Measurements from ENCODE around the gene NUP188.
"Not testable (repeated sequence)": the region's sequence is repeated elsewhere in the genome, so short reads cannot be mapped to it uniquely, and the experiment has no call there.

Gene NUP188

GRCh38 chr9:128929560-128929959, 17.9 kb upstream of the NUP188 start:
- Histone ChIP-seq H3K27ac (ENCODE audit: low read depth, low read length) (no peak overlapping the region), H3K9me3 (ENCODE audit: control insufficient read depth, insufficient read depth, low read depth, low read length) (no peaks in the 10 kb centered on the region), H3K4me1 (ENCODE audit: control insufficient read depth, insufficient read depth, low read length) (peaks cover 2% of the 10 kb centered on the region; the same call in 1 of the 2 replicates), H3K4me3 (ENCODE audit: low read depth, low read length) (no peak overlapping the region), H3K27me3 (ENCODE audit: control insufficient read depth, insufficient read depth, low read length) (no peaks in the 10 kb centered on the region), H3K36me3 (ENCODE audit: control insufficient read depth, insufficient read depth, low read length) (no peaks in the 10 kb centered on the region), H3K9ac (ENCODE audit: low read length) (no peak overlapping the region)

- no peaks in the 10 kb centered on the region; the same call in 1 of the 2 replicates for H3K36me3 ChIP-seq (ENCODE audit: control insufficient read depth, insufficient read depth, low read length)
- H3K4me3 ChIP-seq (ENCODE audit: low read depth, low read length): no peak overlapping the region
- no peaks in the 10 kb centered on the region for H3K4me1 ChIP-seq (ENCODE audit: control insufficient read depth, insufficient read depth, low read length)
- no peak overlapping the region for H3K9ac ChIP-seq (ENCODE audit: low read length)
- H3K27me3 ChIP-seq (ENCODE audit: control insufficient read depth, insufficient read depth, low read length): no peaks in the 10 kb centered on the region
- H3K9me3 ChIP-seq (ENCODE audit: control insufficient read depth, insufficient read depth, low read depth, low read length): no peaks in the 10 kb centered on the region
- H3K27ac ChIP-seq (ENCODE audit: low read depth, low read length): no peak overlapping the region
Observed at GRCh38 chr9:128933731-128934130, 13.8 kb upstream of the NUP188 start.

DNA sequence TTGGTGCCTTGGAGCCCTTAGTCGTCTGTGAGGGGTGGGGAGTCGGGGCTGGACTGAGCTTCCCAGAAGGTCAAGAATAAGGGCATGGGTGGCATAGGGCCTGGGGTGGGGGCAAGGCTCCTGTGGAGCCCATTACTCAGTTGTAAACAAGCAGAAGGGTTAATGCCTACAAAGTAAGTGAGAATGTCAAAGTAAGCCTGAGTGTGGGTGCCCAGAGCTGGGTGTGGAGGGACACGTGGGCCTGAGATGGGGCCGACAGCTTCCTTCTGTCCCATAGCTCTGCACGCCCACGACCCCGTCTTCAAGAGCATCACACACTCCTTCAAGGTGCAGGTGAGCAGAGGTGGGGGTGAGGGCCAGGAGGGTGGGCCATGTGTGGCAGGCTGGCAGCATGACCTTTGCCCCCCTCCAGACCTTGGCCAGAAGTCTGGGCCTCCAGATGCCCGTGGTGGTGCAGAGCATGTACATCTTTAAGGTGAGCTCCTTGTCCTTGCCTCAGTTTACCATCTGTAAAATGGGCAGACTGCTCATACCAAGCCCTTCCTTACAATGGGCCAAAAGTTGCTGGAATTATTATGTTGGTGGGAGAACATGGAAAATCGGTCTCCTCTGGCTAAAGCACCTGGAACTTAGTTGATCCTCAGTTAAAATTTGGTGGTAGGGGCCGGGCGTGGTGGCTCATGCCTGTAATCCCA, 11.2 kb upstream of the NUP188 start:
- H3K4me1 ChIP-seq (ENCODE audit: control insufficient read depth, insufficient read depth, low read length): no peaks in the 10 kb centered on the region
- no peaks in the 10 kb centered on the region; the same call in 1 of the 2 replicates for H3K36me3 ChIP-seq (ENCODE audit: control insufficient read depth, insufficient read depth, low read length)
- no peaks in the 10 kb centered on the region for H3K9me3 ChIP-seq (ENCODE audit: control insufficient read depth, insufficient read depth, low read depth, low read length)
- H3K27me3 ChIP-seq (ENCODE audit: control insufficient read depth, insufficient read depth, low read length): no peaks in the 10 kb centered on the region
- H3K9ac ChIP-seq (ENCODE audit: low read length): no peak overlapping the region
- H3K4me3 ChIP-seq (ENCODE audit: low read depth, low read length): no peak overlapping the region
- H3K27ac ChIP-seq (ENCODE audit: low read depth, low read length): no peak overlapping the region

GRCh38 chr9:128937310-128938165, 10.0 kb upstream of the NUP188 start:
- Histone ChIP-seq H3K9ac (ENCODE audit: low read length) (no peak overlapping the region), H3K27me3 (ENCODE audit: control insufficient read depth, insufficient read depth, low read length) (no peaks in the 10 kb centered on the region), H3K4me3 (ENCODE audit: low read depth, low read length) (no peak overlapping the region), H3K9me3 (ENCODE audit: control insufficient read depth, insufficient read depth, low read depth, low read length) (no peaks in the 10 kb centered on the region), H3K4me1 (ENCODE audit: control insufficient read depth, insufficient read depth, low read length) (no peaks in the 10 kb centered on the region), H3K27ac (ENCODE audit: low read depth, low read length) (no peak overlapping the region), H3K36me3 (ENCODE audit: control insufficient read depth, insufficient read depth, low read length) (peaks cover 3% of the 10 kb centered on the region; the same call in 1 of the 2 replicates)

GRCh38 chr9:128940271-128940921, 7.1 kb upstream of the NUP188 start:
- no peak overlapping the region for H3K27ac ChIP-seq (ENCODE audit: low read depth, low read length)
- H3K9ac ChIP-seq (ENCODE audit: low read length): no peak overlapping the region
- H3K27me3 ChIP-seq (ENCODE audit: control insufficient read depth, insufficient read depth, low read length): no peaks in the 10 kb centered on the region
- peaks cover 5% of the 10 kb centered on the region; the same call in 1 of the 2 replicates for H3K36me3 ChIP-seq (ENCODE audit: control insufficient read depth, insufficient read depth, low read length)
- H3K9me3 ChIP-seq (ENCODE audit: control insufficient read depth, insufficient read depth, low read depth, low read length): no peaks in the 10 kb centered on the region
- H3K4me1 ChIP-seq (ENCODE audit: control insufficient read depth, insufficient read depth, low read length): no peaks in the 10 kb centered on the region
- no peak overlapping the region for H3K4me3 ChIP-seq (ENCODE audit: low read depth, low read length)

GRCh38 chr9:128940946-128941755, 6.3 kb upstream of the NUP188 start:
- Histone ChIP-seq H3K4me1 (ENCODE audit: control insufficient read depth, insufficient read depth, low read length) (no peaks in the 10 kb centered on the region; the same call in 1 of the 2 replicates), H3K9ac (ENCODE audit: low read length) (no peak overlapping the region), H3K36me3 (ENCODE audit: control insufficient read depth, insufficient read depth, low read length) (peaks cover 12% of the 10 kb centered on the region), H3K27ac (ENCODE audit: low read depth, low read length) (no peak overlapping the region), H3K4me3 (ENCODE audit: low read depth, low read length) (no peak overlapping the region), H3K9me3 (ENCODE audit: control insufficient read depth, insufficient read depth, low read depth, low read length) (no peaks in the 10 kb centered on the region), H3K27me3 (ENCODE audit: control insufficient read depth, insufficient read depth, low read length) (no peaks in the 10 kb centered on the region)

- peaks cover 12% of the 10 kb centered on the region for H3K36me3 ChIP-seq (ENCODE audit: control insufficient read depth, insufficient read depth, low read length)
Observed at GRCh38 chr9:128943832-128944620, 3.5 kb upstream of the NUP188 start.

DNA sequence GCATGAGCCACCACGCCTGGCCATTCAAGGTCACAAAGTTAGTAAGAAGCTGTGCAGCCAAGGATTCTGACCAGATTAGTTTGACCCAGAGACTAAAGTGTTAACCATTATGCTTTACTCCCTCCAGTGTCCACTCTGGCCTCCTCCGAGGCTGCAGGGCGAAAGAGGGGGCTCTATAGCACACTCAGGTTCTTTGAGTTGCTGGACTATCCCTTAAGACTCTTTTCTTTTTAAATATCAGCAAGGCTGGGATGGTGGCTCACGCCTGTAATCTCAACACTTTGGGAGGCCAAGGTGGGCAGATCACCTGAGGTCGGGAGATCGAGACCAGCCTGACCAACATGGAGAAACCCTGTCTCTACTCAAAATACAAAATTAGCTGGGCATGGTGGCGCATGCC, 2.5 kb upstream of the NUP188 start:
- not testable (repeated sequence) for H3K27me3 ChIP-seq (ENCODE audit: control insufficient read depth, insufficient read depth, low read length); H3K4me1 ChIP-seq (ENCODE audit: control insufficient read depth, insufficient read depth, low read length); H3K9me3 ChIP-seq (ENCODE audit: control insufficient read depth, insufficient read depth, low read depth, low read length); H3K4me3 ChIP-seq (ENCODE audit: low read depth, low read length); H3K9ac ChIP-seq (ENCODE audit: low read length); H3K27ac ChIP-seq (ENCODE audit: low read depth, low read length)
- peaks cover 19% of the 10 kb centered on the region for H3K36me3 ChIP-seq (ENCODE audit: control insufficient read depth, insufficient read depth, low read length)

More at GRCh38 chr9:128943832-128944620, 3.5 kb upstream of the NUP188 start:
- Histone ChIP-seq H3K9ac (ENCODE audit: low read length) (no peak overlapping the region), H3K27me3 (ENCODE audit: control insufficient read depth, insufficient read depth, low read length) (no peaks in the 10 kb centered on the region), H3K27ac (ENCODE audit: low read depth, low read length) (no peak overlapping the region), H3K4me1 (ENCODE audit: control insufficient read depth, insufficient read depth, low read length) (peaks cover 7% of the 10 kb centered on the region), H3K4me3 (ENCODE audit: low read depth, low read length) (no peak overlapping the region), H3K9me3 (ENCODE audit: control insufficient read depth, insufficient read depth, low read depth, low read length) (no peaks in the 10 kb centered on the region)

DNA sequence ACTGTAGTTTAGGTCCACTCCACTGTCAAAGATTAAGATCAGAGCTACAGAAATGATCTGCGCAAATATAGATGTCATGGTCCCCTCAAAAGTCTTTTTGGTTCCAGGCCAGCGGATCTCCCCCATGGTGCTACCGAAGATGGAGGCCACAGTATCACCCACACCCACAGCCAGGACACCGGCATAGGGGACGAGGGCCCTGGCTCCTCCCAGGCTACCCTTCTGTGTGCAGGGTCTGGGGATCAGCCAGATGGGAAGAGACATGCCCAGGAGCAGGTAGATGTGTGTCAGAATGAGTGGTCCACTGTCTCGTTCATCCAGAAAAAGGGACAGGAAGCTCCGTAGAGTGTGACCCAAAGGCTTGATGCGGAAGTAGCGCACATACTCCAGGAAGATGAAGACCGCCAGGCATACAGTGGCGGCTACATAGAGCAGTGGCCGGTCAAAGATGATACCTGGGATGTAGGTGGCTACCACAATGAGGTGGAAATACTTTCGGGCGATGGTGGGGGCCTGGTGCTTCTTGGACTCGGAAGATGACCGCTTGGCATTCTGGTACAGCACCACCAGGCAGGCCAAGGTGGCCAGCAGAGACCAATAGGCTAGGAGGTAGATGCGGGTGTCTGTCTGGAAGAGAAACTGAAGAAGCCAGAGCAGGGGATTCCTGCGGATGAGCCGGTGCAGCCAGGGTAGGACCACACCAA, 1.5 kb upstream of the NUP188 start:
- Histone ChIP-seq H3K4me1 (ENCODE audit: control insufficient read depth, insufficient read depth, low read length) (peaks cover 7% of the 10 kb centered on the region), H3K9ac (ENCODE audit: low read length) (no peak overlapping the region), H3K4me3 (ENCODE audit: low read depth, low read length) (peak overlapping the region; percentile 98; the same call in 1 of the 2 replicates), H3K27me3 (ENCODE audit: control insufficient read depth, insufficient read depth, low read length) (no peaks in the 10 kb centered on the region), H3K27ac (ENCODE audit: low read depth, low read length) (no peak overlapping the region), H3K36me3 (ENCODE audit: control insufficient read depth, insufficient read depth, low read length) (peaks cover 28% of the 10 kb centered on the region), H3K9me3 (ENCODE audit: control insufficient read depth, insufficient read depth, low read depth, low read length) (no peaks in the 10 kb centered on the region)

All from HUES6 (cell line).